Vagina (tissue), 2 donors: ENCODE data around the gene ASAP2. TPM values are rescaled to one million over a fixed set of nuclear protein-coding genes. Genes with fewer than 3 reads are reported as not detected.

ENCODE experiments used
- DNase-seq, 2 donors: peaks; one replicate each; pipeline ENCODE4 v3.0.0-alpha.2; 2017; ENCODE audit errors: extremely low spot score in 2 of 2
- H3K27ac ChIP-seq: fragments of 200-600 bp; sonication (generic); one replicate; pipeline ENCODE4 v1.5.1; 2019
- H3K27me3 ChIP-seq: fragments of 200-600 bp; sonication (generic); one replicate; pipeline ENCODE4 v1.5.1; 2019
- H3K36me3 ChIP-seq, 2 donors: fragments of 200-600 bp; sonication (generic); one replicate each; pipeline ENCODE4 v1.5.1; 2017 to 2019
- H3K4me1 ChIP-seq: fragments of 200-600 bp; sonication (generic); one replicate; pipeline ENCODE4 v1.5.1; 2019
- H3K4me3 ChIP-seq, 2 donors: fragments of 200-600 bp; sonication (generic); 1 replicate in 1 of 2; 2 replicates in 1 of 2; pipeline ENCODE4 v1.5.1; 2016 to 2019
- H3K9me3 ChIP-seq: fragments of 200-600 bp; sonication (generic); one replicate; pipeline ENCODE4 v1.5.1; 2019
- CTCF ChIP-seq, 3 experiments: fragments of 450-650 bp in 2 of 3; fragments of 200-600 bp in 1 of 3; sonication (generic) in 1 of 3; IDR thresholded peaks; one replicate each; pipeline ENCODE4 v1.5.1; 2017 to 2019; ENCODE audit warnings: antibody characterized with exemption in 3 of 3, mild to moderate bottlenecking in 2 of 3, moderate library complexity in 2 of 3
- POLR2A ChIP-seq, 2 donors: fragments of 450-650 bp; IDR thresholded peaks; one replicate each; pipeline ENCODE4 v1.6.1; 2017; ENCODE audit warnings: antibody characterized with exemption in 2 of 2, mild to moderate bottlenecking in 2 of 2, moderate library complexity in 2 of 2
- POLR2AphosphoS5 ChIP-seq, 2 donors: sonication (generic); formaldehyde crosslinking; IDR thresholded peaks; one replicate each; pipeline ENCODE4 v1.9.0; 2017; ENCODE audit warnings: antibody characterized with exemption in 2 of 2, mild to moderate bottlenecking in 2 of 2, low read depth in 1 of 2; ENCODE audit not compliant: insufficient read depth in 1 of 2
- intact Hi-C: fragments of 100-400 bp; cut with DNase I; formaldehyde crosslinking; loops from one replicate; pipeline ENCODE4 v1.15.1; 2023
- total RNA-seq: library from RNA; depleted of rRNA; stranded (reverse); fragments of >200 nt; gene quantifications from one replicate; pipeline ENCODE4 v1.2.3, GENCODE V29; 2016

ASAP2 gene
- total RNA-seq, 1 donor from 2014 or later, result 36.3 TPM

- no peaks in the 10 kb centered on the region for H3K27me3 ChIP-seq
- DNase-seq, result no peak
- intact Hi-C loops, result no loop called here
- TF ChIP-seq POLR2AphosphoS5 (IDR thresholded peaks at IDR 0.05; ENCODE audit: insufficient read depth in 1 of 2, low read depth in 1 of 2) (no peak), POLR2A (IDR thresholded peaks at IDR 0.05) (no peak), CTCF (IDR thresholded peaks at IDR 0.05) (no peak)
- H3K4me3 ChIP-seq, result no peak overlapping the region
- peaks cover 0 to 5% of the 10 kb centered on the region in 2 donors for H3K36me3 ChIP-seq
- no peak overlapping the region for H3K27ac ChIP-seq
- no peaks in the 10 kb centered on the region for H3K9me3 ChIP-seq
- H3K4me1 ChIP-seq, result peaks cover 12% of the 10 kb centered on the region
Observed at GRCh38 chr2:9327873-9328352, 121.3 kb downstream of the ASAP2 start.

- Histone ChIP-seq H3K36me3 (peaks cover 0 to 5% of the 10 kb centered on the region in 2 donors), H3K27ac (no peak overlapping the region), H3K4me1 (peaks cover 12% of the 10 kb centered on the region), H3K9me3 (no peaks in the 10 kb centered on the region), H3K27me3 (no peaks in the 10 kb centered on the region), H3K4me3 (no peak overlapping the region)
- no peak for TF ChIP-seq CTCF (IDR thresholded peaks at IDR 0.05)
- no peak for TF ChIP-seq POLR2AphosphoS5 (IDR thresholded peaks at IDR 0.05; ENCODE audit: insufficient read depth in 1 of 2, low read depth in 1 of 2)
- no peak for TF ChIP-seq POLR2A (IDR thresholded peaks at IDR 0.05)
- no peak for DNase-seq
- intact Hi-C loops, result no loop called here
Observed at GRCh38 chr2:9328931-9329330, 122.3 kb downstream of the ASAP2 start.

GRCh38 chr2:9329497-9329896 lies 122.9 kb downstream of the ASAP2 start:
- intact Hi-C loops, result no loop called here
- Histone ChIP-seq H3K4me1 (peaks cover 12% of the 10 kb centered on the region), H3K27ac (no peak overlapping the region), H3K27me3 (no peaks in the 10 kb centered on the region), H3K4me3 (no peak overlapping the region), H3K36me3 (peaks cover 0 to under 1% of the 10 kb centered on the region in 2 donors), H3K9me3 (no peaks in the 10 kb centered on the region)
- DNase-seq, result no peak
- TF ChIP-seq POLR2AphosphoS5 (IDR thresholded peaks at IDR 0.05; ENCODE audit: insufficient read depth in 1 of 2, low read depth in 1 of 2) (no peak), POLR2A (IDR thresholded peaks at IDR 0.05) (no peak), CTCF (IDR thresholded peaks at IDR 0.05) (no peak)

- intact Hi-C loops, result loop anchor here (10.0 kb wide), 1 partner anchor 186 kb away; no protein-coding TSS in a partner anchor
- no peak for DNase-seq
- Histone ChIP-seq H3K27me3 (no peaks in the 10 kb centered on the region), H3K4me1 (peaks cover 12% of the 10 kb centered on the region), H3K36me3 (peaks cover 0 to 7% of the 10 kb centered on the region in 2 donors), H3K9me3 (no peaks in the 10 kb centered on the region), H3K4me3 (no peak overlapping the region), H3K27ac (no peak overlapping the region)
- TF ChIP-seq POLR2A (IDR thresholded peaks at IDR 0.05) (no peak), POLR2AphosphoS5 (IDR thresholded peaks at IDR 0.05; ENCODE audit: insufficient read depth in 1 of 2, low read depth in 1 of 2) (no peak), CTCF (IDR thresholded peaks at IDR 0.05) (no peak)
Observed at GRCh38 chr2:9330612-9331270, 124.1 kb downstream of the ASAP2 start.

- H3K27me3 ChIP-seq, result no peaks in the 10 kb centered on the region
- peaks cover 19% of the 10 kb centered on the region for H3K4me1 ChIP-seq
- H3K27ac ChIP-seq, result no peak overlapping the region
- H3K36me3 ChIP-seq, result peaks cover 0 to 7% of the 10 kb centered on the region in 2 donors
- H3K9me3 ChIP-seq, result no peaks in the 10 kb centered on the region
- intact Hi-C loops, result loop anchor here (10.0 kb wide), 1 partner anchor 187 kb away; no protein-coding TSS in a partner anchor
- no peak for DNase-seq
- TF ChIP-seq POLR2AphosphoS5 (IDR thresholded peaks at IDR 0.05; ENCODE audit: insufficient read depth in 1 of 2, low read depth in 1 of 2) (no peak), CTCF (IDR thresholded peaks at IDR 0.05) (no peak), POLR2A (IDR thresholded peaks at IDR 0.05) (no peak)
- no peak overlapping the region for H3K4me3 ChIP-seq
Observed at GRCh38 chr2:9331704-9332103, 125.1 kb downstream of the ASAP2 start.
